ENCODE measurements around the gene FOXL2.

FOXL2 gene

DNA sequence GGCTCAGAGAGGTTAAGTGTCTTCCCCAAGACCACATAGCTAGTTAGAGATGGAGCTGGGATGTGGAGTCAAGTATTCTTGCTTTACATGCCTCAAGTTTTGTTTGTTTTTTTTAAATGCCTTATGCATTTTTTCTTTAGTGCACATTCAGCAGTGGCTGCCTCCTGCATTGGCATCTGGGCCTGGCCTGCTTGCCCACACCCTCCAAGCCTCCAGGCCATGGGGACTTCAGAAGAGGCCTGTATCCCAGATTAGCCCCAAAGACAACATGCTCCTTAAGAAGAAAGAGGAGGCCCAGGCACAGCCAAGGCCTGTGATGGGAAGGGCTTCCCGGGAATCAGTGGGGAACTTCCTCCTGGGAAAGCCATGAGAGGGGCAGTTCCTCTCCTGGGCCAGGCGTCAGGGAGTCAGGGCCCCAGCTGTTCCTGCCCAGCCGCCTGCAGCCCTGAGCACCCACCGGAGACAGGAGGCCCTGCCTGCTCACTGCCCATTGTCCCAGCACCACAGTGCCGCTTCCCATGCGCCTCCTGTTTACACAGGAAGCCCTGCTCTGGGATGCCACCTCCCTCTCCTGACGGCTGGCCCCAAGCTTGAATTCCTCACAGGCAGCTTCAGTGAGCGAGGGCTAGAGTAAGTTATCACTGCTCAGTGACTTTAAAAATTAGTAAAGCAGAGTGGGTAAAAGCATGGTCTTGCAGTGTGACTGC is 16.1 kb upstream of the FOXL2 start:
- no peak overlapping the region for H3K4me3 ChIP-seq (replicated peaks in 1 of 2; ENCODE audit: low read depth in 2 of 2, low read length in 2 of 2)
- TF ChIP-seq, protein P1, sequence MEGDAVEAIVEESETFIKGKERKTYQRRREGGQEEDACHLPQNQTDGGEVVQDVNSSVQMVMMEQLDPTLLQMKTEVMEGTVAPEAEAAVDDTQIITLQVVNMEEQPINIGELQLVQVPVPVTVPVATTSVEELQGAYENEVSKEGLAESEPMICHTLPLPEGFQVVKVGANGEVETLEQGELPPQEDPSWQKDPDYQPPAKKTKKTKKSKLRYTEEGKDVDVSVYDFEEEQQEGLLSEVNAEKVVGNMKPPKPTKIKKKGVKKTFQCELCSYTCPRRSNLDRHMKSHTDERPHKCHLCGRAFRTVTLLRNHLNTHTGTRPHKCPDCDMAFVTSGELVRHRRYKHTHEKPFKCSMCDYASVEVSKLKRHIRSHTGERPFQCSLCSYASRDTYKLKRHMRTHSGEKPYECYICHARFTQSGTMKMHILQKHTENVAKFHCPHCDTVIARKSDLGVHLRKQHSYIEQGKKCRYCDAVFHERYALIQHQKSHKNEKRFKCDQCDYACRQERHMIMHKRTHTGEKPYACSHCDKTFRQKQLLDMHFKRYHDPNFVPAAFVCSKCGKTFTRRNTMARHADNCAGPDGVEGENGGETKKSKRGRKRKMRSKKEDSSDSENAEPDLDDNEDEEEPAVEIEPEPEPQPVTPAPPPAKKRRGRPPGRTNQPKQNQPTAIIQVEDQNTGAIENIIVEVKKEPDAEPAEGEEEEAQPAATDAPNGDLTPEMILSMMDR (IDR thresholded peaks at IDR 0.05; ENCODE audit: low read depth, low read length), result no peak
- no peak for DNase-seq (ENCODE audit: low read depth in 2 of 2)

DNA sequence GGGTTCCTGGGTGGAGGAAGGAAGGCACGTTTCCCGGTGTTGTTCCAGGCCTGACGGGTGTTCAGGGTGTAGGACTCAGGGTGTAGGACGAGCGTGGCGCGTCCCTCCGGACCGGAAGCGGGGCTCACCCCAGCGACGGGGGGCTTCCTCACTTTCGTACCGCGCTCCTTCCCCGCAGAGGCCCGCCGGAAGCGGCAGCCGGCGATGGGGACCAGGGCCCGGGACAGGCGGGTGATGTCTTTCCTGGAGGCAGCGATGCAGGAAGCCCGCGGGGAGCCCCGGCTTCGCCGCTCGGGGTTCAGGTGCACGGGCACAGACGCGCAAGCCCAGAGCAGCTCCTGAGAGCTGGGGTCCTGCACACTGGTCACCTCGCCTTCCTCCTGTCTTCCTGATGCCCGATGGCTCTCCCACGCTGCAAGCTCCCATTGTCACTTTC is 13.5 kb upstream of the FOXL2 start:
- TF ChIP-seq, protein P1 (IDR thresholded peaks at IDR 0.05; ENCODE audit: low read depth, low read length), result no peak
- no peak overlapping the region for H3K4me3 ChIP-seq (replicated peaks in 1 of 2; ENCODE audit: low read depth in 2 of 2, low read length in 2 of 2)
- DNase-seq (ENCODE audit: low read depth in 2 of 2), result no peak

DNA sequence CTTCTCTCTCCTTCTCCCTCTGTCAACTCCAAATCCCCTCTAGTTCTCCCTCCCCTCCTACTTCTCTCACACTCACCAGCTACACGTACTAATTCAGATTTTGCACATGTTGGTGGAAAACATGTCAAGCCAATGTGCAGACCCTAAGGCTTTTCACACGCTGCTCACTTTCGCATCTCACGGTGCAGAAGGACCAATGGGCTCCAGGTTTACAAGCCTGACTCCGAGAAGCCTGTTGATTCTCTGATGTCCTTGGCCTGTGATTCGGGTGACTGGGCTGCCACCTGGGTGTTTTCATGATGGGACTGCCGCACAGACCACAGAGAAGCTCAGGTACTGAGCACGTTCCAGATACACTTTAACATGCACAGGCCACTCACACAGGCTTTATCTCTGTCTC is 3.8 kb upstream of the FOXL2 start:
- TF ChIP-seq, protein P1 (IDR thresholded peaks at IDR 0.05; ENCODE audit: low read depth, low read length), result no peak
- DNase-seq (ENCODE audit: low read depth in 2 of 2), result no peak
- no peak overlapping the region for H3K4me3 ChIP-seq (replicated peaks in 1 of 2; ENCODE audit: low read depth in 2 of 2, low read length in 2 of 2)

DNA sequence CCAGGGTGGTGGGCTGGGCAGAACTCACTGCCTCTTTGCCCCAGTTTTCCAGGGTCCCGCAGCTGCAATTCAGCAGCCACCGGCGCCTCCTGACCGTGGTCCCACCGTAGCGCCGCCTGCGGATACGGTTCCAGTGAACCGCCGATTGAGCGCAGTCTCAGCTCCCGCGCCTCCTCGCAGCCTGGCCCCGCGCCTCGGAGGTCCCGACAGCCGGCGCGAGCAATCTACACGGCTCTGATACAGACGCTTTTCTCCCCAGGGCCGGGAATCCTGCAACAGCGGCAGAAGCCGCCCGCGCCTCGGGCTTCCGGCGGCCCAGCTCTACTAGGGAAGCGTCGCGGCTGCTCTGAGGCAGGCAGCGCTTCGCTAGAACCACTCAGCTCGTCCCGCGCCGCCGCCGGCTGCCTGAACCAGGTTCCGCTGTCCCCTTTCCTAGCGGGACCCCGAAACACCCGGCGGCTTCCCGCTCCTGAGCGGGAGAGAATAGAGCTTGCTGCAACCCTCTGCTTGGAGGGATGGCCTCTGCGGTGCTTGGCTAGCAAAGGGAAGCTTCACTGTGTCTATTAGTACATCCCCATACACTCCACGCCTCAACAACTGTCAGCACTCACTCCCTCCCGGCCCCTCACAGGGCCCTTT is 3.2 kb upstream of the FOXL2 start:
- TF ChIP-seq, protein P1 (IDR thresholded peaks at IDR 0.05; ENCODE audit: low read depth, low read length), result no peak
- H3K4me3 ChIP-seq (replicated peaks in 1 of 2; ENCODE audit: low read depth in 2 of 2, low read length in 2 of 2), result peak overlapping the region; percentile 36 to 40
- DNase-seq (ENCODE audit: low read depth in 2 of 2), result peak in 1 of 2 donors; percentile 36

DNA sequence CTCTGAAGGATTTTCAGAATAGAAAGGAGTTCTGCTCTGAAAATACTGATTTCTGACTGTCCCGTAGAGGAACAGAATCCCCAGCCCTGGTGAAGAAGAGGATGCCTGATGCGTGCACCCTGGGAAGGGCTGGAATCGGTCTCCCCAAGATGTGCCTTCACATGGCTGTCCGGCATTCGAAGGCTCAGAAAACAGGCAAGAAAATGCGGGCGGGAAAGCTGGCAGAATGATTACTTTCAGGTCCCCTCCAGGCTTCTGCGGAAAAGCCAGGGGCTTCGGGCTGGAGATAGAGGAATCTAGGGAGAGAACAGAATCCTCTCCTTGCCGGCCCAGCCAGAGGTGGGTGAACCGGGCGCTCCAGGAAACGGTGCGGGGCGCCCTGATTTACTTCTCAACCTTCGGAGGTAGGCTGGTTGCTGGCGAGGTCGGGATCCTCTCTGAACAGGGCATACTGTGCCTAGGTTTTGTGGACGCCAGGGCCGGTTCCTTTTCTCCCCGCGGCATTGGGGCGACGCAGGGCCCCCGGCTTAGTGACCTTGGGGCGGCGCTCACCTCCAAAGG is 2.6 kb upstream of the FOXL2 start:
- DNase-seq (ENCODE audit: low read depth in 2 of 2), result no peak
- TF ChIP-seq, protein P1 (IDR thresholded peaks at IDR 0.05; ENCODE audit: low read depth, low read length), result no peak
- peak overlapping the region; percentile 36 to 40 for H3K4me3 ChIP-seq (replicated peaks in 1 of 2; ENCODE audit: low read depth in 2 of 2, low read length in 2 of 2)

DNA sequence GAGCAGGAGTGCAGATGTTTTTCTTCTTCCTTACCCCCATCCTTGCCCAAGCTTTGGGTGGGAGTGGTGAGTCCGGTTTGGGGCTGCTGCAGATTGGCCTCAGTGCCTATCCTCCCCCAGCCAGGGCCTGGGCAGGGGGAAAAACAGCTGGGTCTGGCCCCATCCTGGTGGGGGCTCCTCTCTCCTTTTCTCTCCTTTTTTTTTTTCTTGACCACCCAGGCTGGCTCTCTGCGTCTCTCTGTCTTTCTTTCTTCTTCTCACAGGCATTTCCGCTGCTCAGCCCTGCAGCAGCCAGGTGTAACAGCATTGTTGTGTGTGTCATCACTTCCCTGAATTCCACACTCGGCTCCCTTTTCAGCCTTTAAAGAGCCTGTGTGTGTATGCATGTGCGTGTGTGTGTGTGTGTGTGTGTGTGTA is 2.1 kb upstream of the FOXL2 start:
- TF ChIP-seq, protein P1 (IDR thresholded peaks at IDR 0.05; ENCODE audit: low read depth, low read length), result no peak
- DNase-seq (ENCODE audit: low read depth in 2 of 2), result no peak
- H3K4me3 ChIP-seq (replicated peaks in 1 of 2; ENCODE audit: low read depth in 2 of 2, low read length in 2 of 2), result no peak overlapping the region
